Stromal cell of bone marrow (primary cell): ENCODE results near the gene SYK.

Source experiments
- DNase-seq: peaks from one replicate; pipeline ENCODE4 v3.0.0-alpha.2; 2012; ENCODE audit warnings: low read depth

SYK gene

DNA sequence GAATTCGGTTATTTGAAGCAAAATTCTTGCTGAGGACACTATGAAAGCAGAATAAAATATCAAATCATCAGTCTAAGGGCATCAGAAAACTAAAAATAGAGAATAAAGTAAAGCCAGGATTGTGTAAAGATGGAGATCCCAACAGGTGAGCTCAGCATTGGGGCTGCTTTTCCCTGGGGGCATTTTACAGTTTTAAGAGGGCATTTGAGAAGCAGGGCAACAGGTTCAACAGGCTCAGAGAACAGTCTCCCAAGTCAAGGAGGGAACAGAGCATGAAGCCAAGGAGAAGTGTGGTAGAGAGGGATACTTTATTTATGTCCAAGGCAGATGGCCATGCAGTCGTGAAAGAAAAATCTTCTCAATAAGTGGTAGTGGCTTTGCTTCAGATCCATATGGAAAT, 145.4 kb downstream of the SYK start:
- no peak for DNase-seq
